Activated naive CD4-positive, alpha-beta T cell treated with Interleukin-2 at 50 U/mL for 16 hours (primary cell): ENCODE measurements around the gene MBD3L4.
"Not testable (repeated sequence)": the region's sequence is repeated elsewhere in the genome, so short reads cannot be mapped to it uniquely, and the experiment has no call there.

ENCODE experiments used
- DNase-seq: peaks from one replicate; pipeline ENCODE4 v3.0.0-alpha.2; 2020

Gene MBD3L4

DNA sequence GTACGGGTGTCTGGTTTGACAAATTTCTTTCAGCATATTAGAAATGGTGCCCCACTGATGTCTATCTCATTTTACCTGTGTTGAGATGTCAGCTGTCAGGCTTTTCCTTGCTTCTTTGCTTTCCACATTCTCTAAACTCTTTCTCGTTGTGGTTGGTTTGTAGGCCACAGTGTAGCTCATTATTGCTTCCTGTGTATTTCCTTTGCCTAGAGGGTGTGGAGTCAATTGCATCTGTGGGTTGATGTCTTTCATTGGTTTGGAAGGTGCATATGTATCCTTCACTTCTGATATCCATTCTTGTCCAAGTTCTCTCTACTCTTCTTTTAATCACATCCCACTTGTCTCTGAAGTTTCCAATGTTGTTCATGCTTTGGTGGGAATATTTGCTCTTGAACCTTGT is 1.6 kb upstream of the MBD3L4 start:
- DNase-seq, result not testable (repeated sequence)

- DNase-seq, result not testable (repeated sequence)
These were observed 9.7 kb downstream of the MBD3L4 start, which contains the start of gene MBD3L5 for GRCh38 chr19:7030278-7030677. Gene MBD3L5, plus strand, starts transcription at chr19:7030578. Its CDS starts 34 bp downstream, at chr19:7030612.

GRCh38 chr19:7028790-7029189 is 11.2 kb downstream of the MBD3L4 start:
- not testable (repeated sequence) for DNase-seq

GRCh38 chr19:7021331-7021730 is 18.6 kb downstream of the MBD3L4 start, which contains the start of gene MBD3L2B:
Gene MBD3L2B, minus strand, starts transcription at chr19:7021431. Its CDS starts 34 bp downstream, at chr19:7021397.
- not testable (repeated sequence) for DNase-seq

DNA sequence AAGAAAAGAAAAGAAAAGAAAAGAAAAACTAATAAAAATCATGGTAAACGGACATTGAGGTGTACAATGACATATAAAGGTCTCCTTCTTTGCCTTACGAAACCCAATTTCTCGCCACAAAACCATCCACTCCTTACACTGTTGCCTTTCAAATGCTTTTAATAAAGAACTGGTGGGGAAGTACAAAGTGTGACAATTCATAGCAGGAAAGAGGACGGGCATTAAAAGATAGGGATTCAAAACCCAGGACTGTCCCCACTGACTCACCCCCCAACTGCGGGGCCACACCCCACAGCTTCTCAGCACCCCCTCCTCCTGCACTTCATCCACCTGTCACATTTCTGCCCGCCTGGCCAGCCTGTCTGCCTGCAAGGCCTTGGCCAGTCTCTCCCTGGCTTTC is 21.2 kb downstream of the MBD3L4 start:
- no peak for DNase-seq

- DNase-seq, result no peak
These were observed 26.3 kb downstream of the MBD3L4 start for GRCh38 chr19:7013678-7014077.

GRCh38 chr19:7010722-7011593 is 29.0 kb downstream of the MBD3L4 start:
- DNase-seq, result peak; percentile 39

DNA sequence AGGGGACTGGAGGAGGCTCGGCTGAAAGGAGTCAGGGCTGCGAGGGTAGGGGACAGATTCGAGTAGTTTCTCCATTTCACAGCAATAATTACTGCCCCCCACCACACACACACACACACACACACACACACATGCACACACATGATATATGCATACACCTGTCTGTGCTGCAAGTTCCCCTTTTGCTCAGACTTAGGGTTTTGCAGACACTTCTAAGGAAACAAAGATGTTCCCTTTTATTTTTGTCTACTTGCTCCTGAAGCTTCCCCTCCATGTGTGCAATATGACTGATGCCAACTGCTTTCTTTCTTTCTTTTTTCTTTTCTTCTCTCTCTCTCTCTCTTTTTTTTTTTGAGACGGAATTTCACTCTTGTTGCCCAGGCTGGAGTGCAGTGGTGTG is 32.1 kb downstream of the MBD3L4 start:
- no peak for DNase-seq

DNA sequence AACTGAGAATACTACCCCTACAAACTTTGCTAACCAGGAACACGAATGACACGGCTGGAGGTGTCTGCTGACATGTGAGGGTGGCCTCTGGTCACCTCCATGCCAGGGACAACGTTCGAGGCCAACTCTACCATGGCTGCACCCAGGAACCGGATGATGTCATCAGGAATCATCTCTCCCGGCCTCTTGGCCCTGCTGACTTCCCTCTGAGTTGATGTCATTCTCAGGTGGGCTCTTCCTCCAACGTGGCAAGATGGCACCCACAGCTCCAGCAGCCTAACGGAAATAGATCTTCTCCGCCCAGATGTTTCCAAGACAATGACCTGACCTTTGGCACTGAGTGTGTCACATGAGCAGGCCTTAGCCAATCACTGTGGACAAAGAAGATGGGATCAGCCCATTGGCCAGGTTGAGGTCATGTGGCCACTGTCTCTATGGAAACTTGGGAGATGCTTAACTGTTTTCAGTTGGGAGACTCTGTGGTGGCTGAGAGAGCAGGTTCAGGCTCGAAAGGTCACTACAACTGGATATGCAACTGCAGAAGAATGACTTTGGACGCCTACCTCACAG is 33.8 kb downstream of the MBD3L4 start:
- DNase-seq, result no peak

- DNase-seq, result no peak
These were observed 35.6 kb downstream of the MBD3L4 start for GRCh38 chr19:7004313-7004931.

DNA sequence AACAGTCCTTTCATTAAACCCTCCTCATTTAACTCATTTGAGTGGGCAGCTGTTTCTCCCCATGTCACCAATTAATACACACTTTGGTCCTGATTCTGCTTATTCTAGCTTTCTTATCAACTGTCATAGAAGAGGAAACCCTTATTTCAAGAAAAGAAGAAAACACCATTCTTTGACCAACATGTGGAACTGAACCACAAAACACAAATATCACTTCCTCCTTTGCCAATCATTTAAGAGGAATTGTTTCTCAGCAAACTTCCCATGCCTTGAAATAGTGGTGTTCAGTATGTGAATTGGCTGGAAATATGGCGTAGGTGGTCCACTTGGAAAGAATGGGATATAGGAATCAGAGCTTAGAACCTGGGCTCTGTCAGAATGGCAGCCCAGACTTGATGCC is 39.2 kb downstream of the MBD3L4 start:
- no peak for DNase-seq

- DNase-seq, result no peak
These were observed 39.6 kb downstream of the MBD3L4 start for GRCh38 chr19:7000333-7000732.

DNA sequence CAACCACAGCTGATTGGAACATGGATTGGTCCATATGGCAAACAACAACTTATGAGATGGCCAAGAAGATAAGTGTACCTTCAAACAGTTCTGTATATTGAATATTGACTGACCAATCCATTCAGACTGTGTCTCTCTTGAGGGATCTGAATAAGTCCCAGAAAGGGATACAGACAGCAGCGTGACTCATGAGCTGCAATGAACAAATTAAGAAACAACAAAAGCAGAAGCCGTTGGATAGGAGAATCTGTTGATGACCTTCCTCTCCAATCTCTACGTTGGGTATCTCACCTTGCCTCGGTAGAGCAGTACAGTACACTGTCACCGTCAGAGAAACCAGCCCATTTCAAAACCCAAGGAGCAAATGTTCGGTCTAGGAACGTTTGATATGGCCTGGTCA is 40.0 kb downstream of the MBD3L4 start:
- no peak for DNase-seq

DNA sequence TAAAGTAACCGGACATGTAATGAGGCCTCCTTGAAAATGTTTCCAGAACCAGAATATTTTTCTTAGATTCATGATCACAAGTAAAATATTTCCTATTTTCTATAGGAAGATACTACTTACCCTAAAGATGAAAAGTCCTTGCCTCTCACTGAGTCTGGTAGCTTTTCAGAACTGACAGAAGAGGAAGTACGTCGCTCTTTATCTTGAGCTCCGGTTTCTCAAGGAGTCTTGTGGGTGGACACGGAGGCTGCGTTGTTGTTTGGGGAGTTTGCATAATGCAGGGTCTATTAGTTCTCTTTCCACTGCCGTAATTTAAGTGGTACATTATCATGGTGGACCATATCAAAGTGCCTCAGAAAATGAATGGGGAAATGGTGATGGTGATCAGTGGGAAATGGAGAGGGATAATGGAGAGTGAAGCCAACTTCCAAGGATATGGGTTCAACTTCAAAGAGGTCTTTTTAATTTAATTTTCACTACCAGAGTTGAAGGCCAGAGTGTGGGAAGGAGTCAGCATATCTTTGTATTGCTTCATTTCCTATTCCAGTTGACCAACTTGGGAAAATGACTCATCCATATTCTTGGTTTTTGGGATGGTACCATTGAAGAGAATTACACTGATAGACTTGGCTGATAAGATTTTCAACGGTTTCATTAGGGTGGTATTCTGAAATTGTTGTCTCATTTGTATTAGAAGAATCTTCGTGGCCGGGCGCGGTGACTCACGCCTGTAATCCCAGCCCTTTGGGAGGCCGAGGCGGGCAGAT is 42.1 kb downstream of the MBD3L4 start:
- DNase-seq, result no peak

- no peak for DNase-seq
These were observed 43.2 kb downstream of the MBD3L4 start for GRCh38 chr19:6996810-6997209.

- no peak for DNase-seq
These were observed 44.9 kb downstream of the MBD3L4 start for GRCh38 chr19:6995054-6995453.

DNA sequence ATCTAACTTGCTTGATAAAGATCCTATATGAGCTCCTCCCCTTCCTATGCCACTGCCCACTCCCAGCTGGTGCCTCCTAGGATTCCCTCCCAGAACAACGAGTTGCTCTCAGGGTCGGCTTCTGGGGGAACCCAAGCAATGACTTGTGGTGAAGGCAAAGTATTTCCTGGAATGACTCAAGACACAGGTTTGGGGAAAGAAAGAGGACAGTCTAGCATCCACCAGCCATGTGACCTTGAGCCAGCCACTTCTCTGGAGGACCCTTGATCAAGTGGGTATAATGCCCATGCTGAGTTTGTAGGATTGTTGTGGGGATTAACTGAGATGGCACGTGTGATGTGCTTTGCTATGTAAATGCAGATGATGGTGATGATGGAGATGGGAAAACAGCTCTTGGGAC is 51.7 kb downstream of the MBD3L4 start:
- DNase-seq, result no peak

DNA sequence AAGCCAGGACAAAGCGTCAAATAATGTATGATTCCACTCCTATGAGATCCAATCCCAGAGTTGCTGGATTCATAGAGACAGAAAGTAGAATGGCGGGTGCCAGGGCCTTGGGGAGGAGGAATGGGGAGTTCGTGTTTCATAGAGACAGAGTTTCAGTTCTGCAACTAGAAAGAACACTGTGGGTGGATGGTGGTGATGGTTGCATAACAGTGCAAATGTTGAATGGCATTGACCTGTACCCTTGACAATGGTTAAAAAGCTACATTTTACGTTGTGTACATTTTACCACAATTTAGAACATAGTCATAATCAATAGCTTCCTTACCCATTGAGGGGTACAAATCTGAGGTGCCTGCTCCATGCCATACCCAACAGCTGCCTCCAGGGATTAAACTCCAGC is 52.1 kb downstream of the MBD3L4 start:
- DNase-seq, result no peak
